ENCODE data around the gene RMI2.

The RMI2 gene
- long read RNA-seq, partial matches to known transcripts, result 2 of 5 reads
- long read RNA-seq, other reads (novel, unspliced or antisense), result 1 of 5 reads

DNA sequence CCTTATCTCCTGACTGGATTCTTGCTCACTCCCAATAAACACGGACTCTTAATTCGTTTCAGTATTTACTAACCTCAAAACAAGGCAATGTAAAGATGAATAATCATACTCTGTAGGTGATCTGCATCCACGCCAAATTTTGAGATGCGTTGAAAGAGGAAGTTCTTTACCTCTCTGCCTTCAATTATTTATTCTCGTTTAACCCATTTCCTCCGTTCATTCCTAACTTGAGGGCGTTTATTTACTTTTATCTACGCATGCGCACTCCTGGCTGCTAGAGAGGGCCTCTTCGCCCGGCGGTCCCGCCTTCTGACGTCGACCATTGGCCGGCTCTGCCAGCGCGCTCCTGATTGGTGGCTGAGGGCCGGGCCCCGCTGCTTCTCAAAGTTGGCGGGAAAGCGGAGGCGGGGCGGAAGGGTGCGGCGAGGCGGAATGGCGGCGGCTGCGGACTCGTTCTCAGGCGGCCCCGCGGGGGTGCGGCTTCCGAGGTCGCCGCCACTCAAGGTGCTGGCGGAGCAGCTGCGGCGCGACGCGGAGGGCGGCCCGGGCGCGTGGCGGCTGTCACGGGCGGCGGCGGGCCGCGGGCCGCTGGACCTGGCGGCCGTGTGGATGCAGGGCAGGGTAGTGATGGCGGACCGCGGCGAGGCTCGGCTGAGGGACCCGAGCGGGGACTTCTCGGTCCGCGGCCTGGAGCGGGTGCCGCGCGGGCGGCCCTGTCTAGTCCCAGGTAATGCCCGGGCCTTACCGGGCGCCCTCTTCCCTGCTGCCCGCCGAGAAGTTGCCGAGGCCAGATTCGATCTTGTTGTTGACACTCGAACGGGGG lies at the start of gene RMI2:
Gene RMI2 (plus strand): TSS at position 420 of the 823 bp plus-strand sequence. CDS start 13 bp downstream, at position 433.
- TF ChIP-seq GABPA (IDR thresholded peaks at IDR 0.05; ENCODE audit: low read depth), result no peak
- peak; percentile 47 for TF ChIP-seq REST (IDR thresholded peaks at IDR 0.05; ENCODE audit: insufficient replicate concordance, low read depth)
- TF ChIP-seq CTCF (IDR thresholded peaks at IDR 0.05; ENCODE audit: insufficient read depth, low read length), result no peak
- no peak for TF ChIP-seq SPI1 (IDR thresholded peaks at IDR 0.05; ENCODE audit: borderline replicate concordance, low read depth)
- TF ChIP-seq POLR2AphosphoS5 (IDR thresholded peaks at IDR 0.05; ENCODE audit: low read depth), result peak; percentile 83
- Histone ChIP-seq H3K4me3 (replicated peaks; ENCODE audit: insufficient read depth, low read length) (peak within 1 kb of the TSS; percentile 74), H3K27me3 (ENCODE audit: insufficient read depth, poor library complexity, severe bottlenecking) (no peaks in the 10 kb centered on the region), H3K27ac (replicated peaks) (peak within 1 kb of the TSS; percentile 72)
- peak; percentile 94 to 98 for DNase-seq (ENCODE audit: low read depth in 1 of 2, low spot score in 1 of 2)

- no peak for DNase-seq (ENCODE audit: low read depth in 1 of 2, low spot score in 1 of 2)
- no peak overlapping the region for H3K4me3 ChIP-seq (replicated peaks; ENCODE audit: insufficient read depth, low read length)
- H3K27ac ChIP-seq (replicated peaks), result no peak overlapping the region
- no peak for TF ChIP-seq SPI1 (IDR thresholded peaks at IDR 0.05; ENCODE audit: borderline replicate concordance, low read depth)
- no peak for TF ChIP-seq GABPA (IDR thresholded peaks at IDR 0.05; ENCODE audit: low read depth)
- no peak for TF ChIP-seq CTCF (IDR thresholded peaks at IDR 0.05; ENCODE audit: insufficient read depth, low read length)
- TF ChIP-seq POLR2AphosphoS5 (IDR thresholded peaks at IDR 0.05; ENCODE audit: low read depth), result no peak
- no peak for TF ChIP-seq REST (IDR thresholded peaks at IDR 0.05; ENCODE audit: insufficient replicate concordance, low read depth)
- no peaks in the 10 kb centered on the region for H3K27me3 ChIP-seq (ENCODE audit: insufficient read depth, poor library complexity, severe bottlenecking)
Measured at GRCh38 chr16:11295672-11296071, 49.6 kb upstream of the RMI2 start.

DNA sequence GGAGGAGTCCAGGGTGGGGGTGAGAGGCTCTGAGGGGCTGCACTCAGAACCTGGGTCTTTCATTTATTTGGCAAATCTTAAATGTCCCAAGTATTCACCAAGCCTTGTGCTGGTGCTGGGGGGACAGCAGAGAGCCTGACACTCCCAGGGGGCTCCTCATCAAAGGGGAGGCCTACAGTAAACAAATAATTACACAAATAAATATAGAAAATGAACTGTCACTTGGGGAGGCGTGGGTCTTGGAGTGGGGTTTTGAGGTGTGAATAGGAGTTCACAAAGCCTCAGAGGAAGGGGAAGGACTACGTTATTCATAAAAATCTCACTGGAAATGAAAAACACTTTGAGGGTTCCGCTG lies 48.9 kb upstream of the RMI2 start:
- TF ChIP-seq SPI1 (IDR thresholded peaks at IDR 0.05; ENCODE audit: borderline replicate concordance, low read depth), result no peak
- no peak for TF ChIP-seq CTCF (IDR thresholded peaks at IDR 0.05; ENCODE audit: insufficient read depth, low read length)
- TF ChIP-seq POLR2AphosphoS5 (IDR thresholded peaks at IDR 0.05; ENCODE audit: low read depth), result no peak
- TF ChIP-seq REST (IDR thresholded peaks at IDR 0.05; ENCODE audit: insufficient replicate concordance, low read depth), result no peak
- TF ChIP-seq GABPA (IDR thresholded peaks at IDR 0.05; ENCODE audit: low read depth), result no peak
- H3K27me3 ChIP-seq (ENCODE audit: insufficient read depth, poor library complexity, severe bottlenecking), result no peaks in the 10 kb centered on the region
- no peak overlapping the region for H3K27ac ChIP-seq (replicated peaks)
- H3K4me3 ChIP-seq (replicated peaks; ENCODE audit: insufficient read depth, low read length), result no peak overlapping the region
- DNase-seq (ENCODE audit: low read depth in 1 of 2, low spot score in 1 of 2), result no peak

Measured in HL-60 (cell line).